LNCaP clone FGC (cell line): ENCODE data around the gene EXT2.
A peak's percentile ranks its signal among the peaks of the same experiment; 100 is the strongest.

ENCODE experiments used
- DNase-seq: peaks from one replicate; pipeline ENCODE4 v3.0.0-alpha.2; 2011; ENCODE audit warnings: low read depth
- H3K4me3 ChIP-seq: 2 replicates; pipeline ENCODE4 v1.5.1; 2011; ENCODE audit warnings: mild to moderate bottlenecking, low read depth, low read length, control low read depth
- CTCF ChIP-seq: IDR thresholded peaks from 2 replicates; pipeline ENCODE4 v1.5.1; 2012; ENCODE audit warnings: mild to moderate bottlenecking; ENCODE audit not compliant: control insufficient read depth, insufficient read depth; ENCODE audit errors: extremely low read depth

Gene EXT2

GRCh38 chr11:44186321-44186930 is 90.9 kb downstream of the EXT2 start:
- DNase-seq, result no peak
- H3K4me3 ChIP-seq, result no peak overlapping the region
- no peak for TF ChIP-seq CTCF

GRCh38 chr11:44188643-44189042 is 93.2 kb downstream of the EXT2 start:
- no peak for TF ChIP-seq CTCF
- no peak overlapping the region for H3K4me3 ChIP-seq
- no peak for DNase-seq

- TF ChIP-seq CTCF, result no peak
- DNase-seq, result no peak
- no peak overlapping the region for H3K4me3 ChIP-seq
Observed at GRCh38 chr11:44189986-44190882, 94.8 kb downstream of the EXT2 start.

DNA sequence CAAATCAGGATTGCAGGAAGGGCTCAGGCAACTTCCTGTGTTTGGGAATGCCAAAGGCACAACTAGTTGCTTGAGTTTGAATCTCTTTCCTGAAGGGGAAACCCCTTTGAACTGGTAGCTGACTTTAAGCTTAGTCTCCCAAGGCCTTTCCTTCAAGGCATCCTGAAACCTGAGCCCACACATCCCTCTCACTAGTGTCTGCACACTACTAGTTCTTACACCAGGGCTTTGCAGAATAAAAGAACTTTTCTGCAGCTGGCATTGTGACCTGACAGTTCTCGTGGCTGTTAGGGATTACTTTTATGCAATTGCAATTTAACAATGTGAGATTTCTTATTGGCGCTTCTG is 95.4 kb downstream of the EXT2 start:
- no peak for TF ChIP-seq CTCF
- H3K4me3 ChIP-seq, result no peak overlapping the region
- no peak for DNase-seq

GRCh38 chr11:44191322-44192016 is 96.0 kb downstream of the EXT2 start:
- DNase-seq, result peak; percentile 40
- H3K4me3 ChIP-seq, result no peak overlapping the region
- no peak for TF ChIP-seq CTCF

DNA sequence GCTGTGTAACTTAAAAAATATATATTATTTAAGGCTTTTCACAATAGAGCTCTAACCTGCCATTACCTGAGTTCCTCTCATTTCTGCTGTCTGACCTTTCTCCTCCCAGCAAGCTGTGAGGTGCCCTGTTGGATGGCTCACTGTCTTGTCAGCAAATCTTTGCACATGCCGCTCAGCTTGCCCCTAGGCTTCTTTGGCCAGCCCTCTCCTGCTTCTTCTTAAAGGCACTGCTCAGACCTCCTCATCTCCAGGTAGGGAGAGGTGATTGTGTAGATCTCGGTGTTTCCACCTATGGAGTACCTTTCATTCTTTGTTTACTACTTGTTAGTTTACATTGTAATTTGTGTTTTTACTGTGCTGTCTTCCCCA is 96.5 kb downstream of the EXT2 start:
- TF ChIP-seq CTCF, result no peak
- H3K4me3 ChIP-seq, result no peak overlapping the region
- DNase-seq, result no peak
